Right lung (tissue), 5 donors: Measurements from ENCODE around the gene M1AP. TPM values are rescaled to one million over a fixed set of nuclear protein-coding genes. Genes with fewer than 3 reads are reported as not detected.
"Not testable (repeated sequence)": the region's sequence is repeated elsewhere in the genome, so short reads cannot be mapped to it uniquely, and the experiment has no call there.

Experiments
- DNase-seq, 2 donors: peaks; one replicate each; pipeline ENCODE4 v3.0.0-alpha.2; 2013
- polyA plus RNA-seq, 5 donors: library from polyadenylated mRNA; unstranded; fragments of 120-200 nt; gene quantifications; one replicate each; pipeline versions ENCODE4 v1.2.1 to v1.2.3, GENCODE V29; 2013; ENCODE audit warnings: inconsistent platforms in 1 of 5, low replicate concordance in 1 of 5; ENCODE audit not compliant: insufficient read length in 5 of 5, insufficient read depth in 1 of 5

Gene M1AP
- polyA plus RNA-seq, 5 donors, result 0.22 to 0.48 (median 0.32) TPM

GRCh38 chr2:74564222-74564621 is 83.9 kb downstream of the M1AP start:
- no peak for DNase-seq

- no peak for DNase-seq
These were observed 85.9 kb downstream of the M1AP start for GRCh38 chr2:74562126-74562775.

GRCh38 chr2:74561022-74561421 is 87.1 kb downstream of the M1AP start:
- DNase-seq, result not testable (repeated sequence)

GRCh38 chr2:74560591-74560990 is 87.5 kb downstream of the M1AP start:
- no peak for DNase-seq

- no peak for DNase-seq
These were observed 88.2 kb downstream of the M1AP start for GRCh38 chr2:74559912-74560311.

- no peak for DNase-seq
These were observed 89.6 kb downstream of the M1AP start for GRCh38 chr2:74558284-74559230.

- no peak for DNase-seq
These were observed 91.2 kb downstream of the M1AP start for GRCh38 chr2:74556831-74557370.

GRCh38 chr2:74556159-74556558 is 92.0 kb downstream of the M1AP start:
- DNase-seq, result no peak

GRCh38 chr2:74555610-74556103 is 92.5 kb downstream of the M1AP start:
- no peak for DNase-seq

GRCh38 chr2:74554820-74555531 is 93.2 kb downstream of the M1AP start:
- DNase-seq, result no peak

- peak; percentile 88 for DNase-seq
These were observed 94.0 kb downstream of the M1AP start, which contains the start of the genes DOK1 and LOXL3 for GRCh38 chr2:74553892-74554819. DOK1 (plus strand) TSS chr2:74554720; CDS start chr2:74554755, 35 bp downstream. LOXL3 (minus strand) TSS chr2:74553942; CDS start chr2:74552634, 1,308 bp downstream.

GRCh38 chr2:74552914-74553811 is 95.0 kb downstream of the M1AP start:
- no peak for DNase-seq

GRCh38 chr2:74551942-74552913 is 95.9 kb downstream of the M1AP start:
- DNase-seq, result no peak

GRCh38 chr2:74551530-74551929 is 96.6 kb downstream of the M1AP start:
- DNase-seq, result no peak

GRCh38 chr2:74550231-74550630 is 97.9 kb downstream of the M1AP start:
- no peak for DNase-seq

GRCh38 chr2:74548900-74549826 is 99.0 kb downstream of the M1AP start:
- DNase-seq, result peak; percentile 50 to 57
